Gastrocnemius medialis (tissue), 4 donors: ENCODE measurements around the gene TPT1. TPM values are rescaled to one million over a fixed set of nuclear protein-coding genes. Genes with fewer than 3 reads are reported as not detected.
A peak's percentile ranks its signal among the peaks of the same experiment; 100 is the strongest.

Source experiments
- ATAC-seq, 2 donors: fragments of 150-250 bp; one replicate each; pipeline ENCODE4 v1.9.1; 2016
- DNase-seq, 2 donors: peaks; one replicate each; pipeline ENCODE4 v3.0.0-alpha.2; 2019
- H3K27ac ChIP-seq, 4 donors: fragments of 200-600 bp; sonication (generic); 1 replicate in 1 of 4; 2 replicates in 3 of 4; pipeline ENCODE4 v1.5.1; 2016 to 2018; ENCODE audit warnings: mild to moderate bottlenecking in 2 of 4, moderate library complexity in 1 of 4
- H3K27me3 ChIP-seq, 3 donors: fragments of 200-600 bp; sonication (generic) in 2 of 3; 1 replicate in 1 of 3; 2 replicates in 2 of 3; pipeline versions ENCODE4 v1.5.1 to v1.6.0; 2016 to 2019; ENCODE audit warnings: mild to moderate bottlenecking in 1 of 3, moderate library complexity in 1 of 3
- H3K36me3 ChIP-seq, 2 donors: fragments of 200-600 bp; sonication (generic) in 1 of 2; one replicate each; pipeline ENCODE4 v1.5.1; 2017 to 2018
- H3K4me1 ChIP-seq, 2 donors: fragments of 200-600 bp; sonication (generic) in 1 of 2; one replicate each; pipeline ENCODE4 v1.5.1; 2016 to 2017; ENCODE audit warnings: mild to moderate bottlenecking in 2 of 2
- H3K4me3 ChIP-seq, 4 donors: fragments of 200-600 bp; sonication (generic) in 3 of 4; 1 replicate in 1 of 4; 2 replicates in 3 of 4; pipeline ENCODE4 v1.5.1; 2016 to 2019; ENCODE audit warnings: mild to moderate bottlenecking in 2 of 4
- H3K9me3 ChIP-seq, 3 donors: fragments of 200-600 bp; sonication (generic) in 2 of 3; 1 replicate in 1 of 3; 2 replicates in 2 of 3; pipeline ENCODE4 v1.5.1; 2016 to 2019
- POLR2A ChIP-seq, 2 donors: fragments of 450-650 bp; IDR thresholded peaks; one replicate each; pipeline ENCODE4 v1.6.1; 2017; ENCODE audit warnings: antibody characterized with exemption in 2 of 2, mild to moderate bottlenecking in 2 of 2, moderate library complexity in 2 of 2
- in situ Hi-C, 4 donors: fragments of 200-750 bp; cut with MboI; loops; one replicate each; pipeline versions ENCODE4 v1.15.0 to v1.8.0; 2017; ENCODE audit warnings: low sequenced_read_pairs in 4 of 4
- intact Hi-C: fragments of 100-400 bp; cut with DNase I; formaldehyde crosslinking; loops from one replicate; pipeline ENCODE4 v1.15.1; 2023; ENCODE audit warnings: low total_unique reads
- total RNA-seq, 4 donors: library from RNA; depleted of rRNA; stranded (reverse); fragments of >200 nt; gene quantifications; one replicate each; pipeline versions ENCODE4 v1.1.0 to v1.2.3, GENCODE V29; 2016
- TF ChIP-seq, protein P1 (sequence below), 5 experiments: fragments of 450-650 bp in 3 of 5; fragments of 200-600 bp in 2 of 5; sonication (generic) in 2 of 5; IDR thresholded peaks in 4 of 5; conservative IDR thresholded peaks in 1 of 5; 1 replicate in 4 of 5; 2 replicates in 1 of 5; pipeline ENCODE4 v1.5.1; 2016 to 2019; ENCODE audit warnings: antibody characterized with exemption in 5 of 5, mild to moderate bottlenecking in 3 of 5, moderate library complexity in 3 of 5

Gene TPT1
- total RNA-seq, 4 donors from 2014 or later: 4,595 to 7,577 (median 5,951) TPM

- Histone ChIP-seq H3K27me3 (no peaks in the 10 kb centered on the region), H3K4me3 (peak overlapping the region in 3 of 4 donors; percentile 66 to 100 (median 81)), H3K36me3 (peaks cover 8 to 61% of the 10 kb centered on the region in 2 donors), H3K27ac (peak overlapping the region; percentile 97 to 100 (median 99)), H3K9me3 (no peaks in the 10 kb centered on the region), H3K4me1 (peaks cover 69 to 82% of the 10 kb centered on the region in 2 donors)
- DNase-seq (no peak), ATAC-seq (no peak)
- in situ Hi-C loops: no loop called here
- intact Hi-C loops: loop anchor here (10.0 kb wide), 1 partner anchor 1193 kb away; no protein-coding TSS in a partner anchor
- TF ChIP-seq POLR2A (IDR thresholded peaks at IDR 0.05): no peak
- TF ChIP-seq, protein P1, sequence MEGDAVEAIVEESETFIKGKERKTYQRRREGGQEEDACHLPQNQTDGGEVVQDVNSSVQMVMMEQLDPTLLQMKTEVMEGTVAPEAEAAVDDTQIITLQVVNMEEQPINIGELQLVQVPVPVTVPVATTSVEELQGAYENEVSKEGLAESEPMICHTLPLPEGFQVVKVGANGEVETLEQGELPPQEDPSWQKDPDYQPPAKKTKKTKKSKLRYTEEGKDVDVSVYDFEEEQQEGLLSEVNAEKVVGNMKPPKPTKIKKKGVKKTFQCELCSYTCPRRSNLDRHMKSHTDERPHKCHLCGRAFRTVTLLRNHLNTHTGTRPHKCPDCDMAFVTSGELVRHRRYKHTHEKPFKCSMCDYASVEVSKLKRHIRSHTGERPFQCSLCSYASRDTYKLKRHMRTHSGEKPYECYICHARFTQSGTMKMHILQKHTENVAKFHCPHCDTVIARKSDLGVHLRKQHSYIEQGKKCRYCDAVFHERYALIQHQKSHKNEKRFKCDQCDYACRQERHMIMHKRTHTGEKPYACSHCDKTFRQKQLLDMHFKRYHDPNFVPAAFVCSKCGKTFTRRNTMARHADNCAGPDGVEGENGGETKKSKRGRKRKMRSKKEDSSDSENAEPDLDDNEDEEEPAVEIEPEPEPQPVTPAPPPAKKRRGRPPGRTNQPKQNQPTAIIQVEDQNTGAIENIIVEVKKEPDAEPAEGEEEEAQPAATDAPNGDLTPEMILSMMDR (IDR thresholded peaks at IDR 0.05 in 4 of 5, conservative IDR thresholded peaks at IDR 0.05 in 1 of 5): no peak
Measured at GRCh38 chr13:45337803-45338202, 3.2 kb downstream of the TPT1 start.

GRCh38 chr13:45337395-45337794 is 3.6 kb downstream of the TPT1 start:
- DNase-seq (no peak), ATAC-seq (no peak)
- intact Hi-C loops: loop anchor here (10.0 kb wide), 1 partner anchor 1193 kb away; no protein-coding TSS in a partner anchor
- peak overlapping the region; percentile 97 to 100 (median 99) for H3K27ac ChIP-seq
- no peaks in the 10 kb centered on the region for H3K9me3 ChIP-seq
- in situ Hi-C loops: no loop called here
- H3K27me3 ChIP-seq: no peaks in the 10 kb centered on the region
- peak overlapping the region in 2 of 4 donors; percentile 66 to 81 for H3K4me3 ChIP-seq
- peaks cover 8 to 61% of the 10 kb centered on the region in 2 donors for H3K36me3 ChIP-seq
- no peak for TF ChIP-seq POLR2A (IDR thresholded peaks at IDR 0.05)
- TF ChIP-seq, protein P1 (IDR thresholded peaks at IDR 0.05 in 4 of 5, conservative IDR thresholded peaks at IDR 0.05 in 1 of 5): no peak
- peaks cover 73 to 82% of the 10 kb centered on the region in 2 donors for H3K4me1 ChIP-seq

DNA sequence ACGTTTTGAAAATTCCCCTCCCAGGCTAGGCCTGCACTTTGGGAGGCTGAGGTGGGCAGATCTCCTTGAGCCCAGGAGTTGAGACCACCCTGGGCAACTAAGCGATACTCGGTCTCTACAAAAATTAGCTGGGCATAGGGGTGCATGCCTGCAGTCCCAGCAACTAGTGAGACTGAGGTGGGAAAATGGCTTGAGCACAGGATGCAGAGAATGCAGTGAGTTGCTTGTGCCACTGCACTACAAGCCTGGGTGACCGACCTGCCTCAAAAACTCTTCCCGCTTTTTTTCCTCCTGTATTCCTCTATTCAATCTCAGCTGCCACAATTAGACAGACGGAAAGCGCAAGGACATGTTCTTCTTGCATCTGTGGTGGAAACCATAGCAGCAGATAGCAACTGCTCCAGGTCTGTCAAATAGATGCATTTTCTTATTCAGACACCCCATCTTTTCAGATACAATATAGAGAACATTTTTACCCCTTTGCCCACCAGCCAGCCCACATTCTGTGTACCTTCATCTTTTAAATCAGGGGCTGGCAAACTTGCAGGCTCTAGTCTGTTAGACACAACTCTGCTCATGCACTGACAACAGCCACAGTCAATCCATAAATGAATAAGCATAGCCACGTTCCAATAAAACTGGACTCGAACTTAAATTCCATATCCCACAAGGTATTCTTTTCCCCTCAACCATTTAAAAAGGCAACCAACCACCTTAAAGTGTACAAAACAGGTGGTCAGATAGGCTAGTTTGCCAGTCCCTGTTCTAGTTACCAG is 4.8 kb downstream of the TPT1 start:
- Histone ChIP-seq H3K4me1 (peaks cover 80 to 87% of the 10 kb centered on the region in 2 donors), H3K27ac (peak overlapping the region; percentile 62 to 100 (median 66)), H3K9me3 (no peaks in the 10 kb centered on the region), H3K4me3 (peak overlapping the region in 1 of 4 donors; percentile 16), H3K27me3 (no peaks in the 10 kb centered on the region), H3K36me3 (peaks cover 8 to 61% of the 10 kb centered on the region in 2 donors)
- ATAC-seq: no peak
- intact Hi-C loops: loop anchor here (10.0 kb wide), 1 partner anchor 1191 kb away; no protein-coding TSS in a partner anchor
- TF ChIP-seq, protein P1 (IDR thresholded peaks at IDR 0.05 in 4 of 5, conservative IDR thresholded peaks at IDR 0.05 in 1 of 5): no peak
- TF ChIP-seq POLR2A (IDR thresholded peaks at IDR 0.05): peak in 1 of 2 donors; percentile 8
- no peak for DNase-seq
- in situ Hi-C loops: no loop called here

DNA sequence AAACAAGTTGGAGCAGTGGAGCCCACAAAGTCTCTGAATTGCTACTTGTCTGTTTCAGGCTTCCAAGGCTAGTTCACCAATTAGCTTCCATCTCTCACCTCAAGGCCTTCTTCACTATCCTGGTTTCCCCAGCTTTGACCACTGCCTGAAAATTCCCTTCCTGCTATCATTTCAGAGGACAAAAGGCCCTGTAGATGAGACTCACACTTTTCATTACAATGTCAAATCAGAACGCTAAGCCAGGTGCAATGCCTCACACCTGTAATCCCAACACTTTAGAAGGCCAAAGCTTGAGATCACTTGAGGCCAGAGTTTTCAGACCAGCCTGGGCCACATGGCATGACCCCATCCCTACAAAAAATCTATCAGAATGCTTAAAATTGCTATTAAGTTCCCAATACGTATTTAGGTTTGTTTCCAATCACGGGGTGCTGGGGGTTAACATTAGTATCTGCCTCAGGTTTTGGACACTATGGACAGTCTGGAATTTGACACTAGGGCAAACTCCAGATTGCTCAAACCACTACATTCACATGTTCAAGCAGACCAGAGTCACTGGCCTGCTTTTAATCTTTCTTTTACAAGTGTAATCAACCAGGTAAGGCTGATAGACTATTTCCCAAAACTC is 5.5 kb downstream of the TPT1 start:
- ATAC-seq (peak in 1 of 2 donors; percentile 37), DNase-seq (no peak)
- peak overlapping the region in 1 of 4 donors; percentile 16 for H3K4me3 ChIP-seq
- in situ Hi-C loops: no loop called here
- intact Hi-C loops: loop anchor here (10.0 kb wide), 1 partner anchor 1191 kb away; no protein-coding TSS in a partner anchor
- H3K36me3 ChIP-seq: peaks cover 8 to 61% of the 10 kb centered on the region in 2 donors
- H3K27ac ChIP-seq: peak overlapping the region; percentile 62 to 100 (median 66)
- peaks cover 87 to 94% of the 10 kb centered on the region in 2 donors for H3K4me1 ChIP-seq
- no peaks in the 10 kb centered on the region for H3K9me3 ChIP-seq
- TF ChIP-seq, protein P1 (IDR thresholded peaks at IDR 0.05 in 4 of 5, conservative IDR thresholded peaks at IDR 0.05 in 1 of 5): no peak
- no peak for TF ChIP-seq POLR2A (IDR thresholded peaks at IDR 0.05)
- H3K27me3 ChIP-seq: no peaks in the 10 kb centered on the region
